Osteocyte (in vitro differentiated cells): Measurements from ENCODE around the gene ZNF423. TPM values are rescaled to one million over a fixed set of nuclear protein-coding genes. Genes with fewer than 3 reads are reported as not detected.

Experiments
- DNase-seq: peaks from one replicate; pipeline ENCODE4 v3.0.0; 2021; ENCODE audit warnings: mixed read lengths; ENCODE audit not compliant: unreplicated experiment; ENCODE audit errors: extremely low spot score
- H3K27ac Mint-ChIP-seq: one replicate; pipeline ENCODE4 v1.8.0; 2021; ENCODE audit warnings: mild to moderate bottlenecking, mixed read lengths; ENCODE audit not compliant: unreplicated experiment
- H3K27me3 Mint-ChIP-seq: one replicate; pipeline ENCODE4 v1.8.0; 2021; ENCODE audit warnings: mixed read lengths; ENCODE audit not compliant: unreplicated experiment
- H3K36me3 Mint-ChIP-seq: one replicate; pipeline ENCODE4 v1.8.0; 2021; ENCODE audit warnings: mixed read lengths; ENCODE audit not compliant: unreplicated experiment
- H3K4me1 Mint-ChIP-seq: one replicate; pipeline ENCODE4 v1.8.0; 2021; ENCODE audit warnings: mixed read lengths; ENCODE audit not compliant: unreplicated experiment
- H3K4me3 Mint-ChIP-seq: one replicate; pipeline ENCODE4 v1.8.0; 2021; ENCODE audit warnings: mild to moderate bottlenecking, moderate library complexity, mixed read lengths; ENCODE audit not compliant: unreplicated experiment
- H3K9me3 Mint-ChIP-seq: one replicate; pipeline ENCODE4 v1.8.0; 2021; ENCODE audit warnings: mixed read lengths; ENCODE audit not compliant: unreplicated experiment
- total RNA-seq: library from RNA; stranded (reverse); gene quantifications from 2 replicates; pipeline ENCODE4 v1.2.1, GENCODE V29; 2021
- TF ChIP-seq, protein P1 (sequence below): fragments of 200-600 bp; sonication (generic); IDR thresholded peaks from 2 replicates; pipeline ENCODE4 v1.5.0; 2021; ENCODE audit warnings: antibody characterized with exemption, mild to moderate bottlenecking, moderate library complexity

The ZNF423 gene
- total RNA-seq, 1 donor from 2014 or later: 25.1 TPM

DNA sequence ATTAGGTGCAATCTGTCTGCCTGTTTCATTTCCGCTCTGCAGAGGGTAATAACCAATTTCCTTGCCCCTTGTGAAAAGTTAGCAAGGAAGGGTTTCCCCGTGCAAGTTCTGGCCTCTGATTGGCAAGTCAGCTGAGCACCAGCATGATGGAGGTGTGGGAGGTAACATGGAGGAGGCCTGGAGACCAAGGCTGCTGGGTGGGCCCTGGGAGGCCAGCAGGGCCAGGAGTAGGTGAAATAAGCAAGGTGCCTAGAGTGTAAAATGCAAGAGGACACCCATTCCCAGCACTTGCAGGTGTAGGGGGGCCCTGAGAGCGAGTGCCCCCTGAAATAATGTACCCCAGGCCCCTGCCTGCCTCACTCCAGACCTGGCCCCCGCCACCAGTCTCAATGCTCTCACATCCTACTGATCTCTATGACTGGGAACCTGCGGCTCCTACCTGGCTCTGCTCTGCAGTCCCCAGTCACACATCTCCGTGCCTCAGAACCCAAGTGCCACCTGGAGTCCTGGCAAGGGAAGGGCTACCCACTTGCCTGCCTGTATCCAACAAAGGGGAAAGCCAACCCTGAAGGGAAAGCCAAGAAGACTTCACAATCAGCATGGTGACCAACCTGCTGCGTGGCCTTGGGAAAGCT is 366.1 kb downstream of the ZNF423 start:
- H3K4me3 Mint-ChIP-seq: no peak overlapping the region
- DNase-seq: no peak
- H3K27ac Mint-ChIP-seq: no peak overlapping the region
- no peaks in the 10 kb centered on the region for H3K9me3 Mint-ChIP-seq
- TF ChIP-seq, protein P1, sequence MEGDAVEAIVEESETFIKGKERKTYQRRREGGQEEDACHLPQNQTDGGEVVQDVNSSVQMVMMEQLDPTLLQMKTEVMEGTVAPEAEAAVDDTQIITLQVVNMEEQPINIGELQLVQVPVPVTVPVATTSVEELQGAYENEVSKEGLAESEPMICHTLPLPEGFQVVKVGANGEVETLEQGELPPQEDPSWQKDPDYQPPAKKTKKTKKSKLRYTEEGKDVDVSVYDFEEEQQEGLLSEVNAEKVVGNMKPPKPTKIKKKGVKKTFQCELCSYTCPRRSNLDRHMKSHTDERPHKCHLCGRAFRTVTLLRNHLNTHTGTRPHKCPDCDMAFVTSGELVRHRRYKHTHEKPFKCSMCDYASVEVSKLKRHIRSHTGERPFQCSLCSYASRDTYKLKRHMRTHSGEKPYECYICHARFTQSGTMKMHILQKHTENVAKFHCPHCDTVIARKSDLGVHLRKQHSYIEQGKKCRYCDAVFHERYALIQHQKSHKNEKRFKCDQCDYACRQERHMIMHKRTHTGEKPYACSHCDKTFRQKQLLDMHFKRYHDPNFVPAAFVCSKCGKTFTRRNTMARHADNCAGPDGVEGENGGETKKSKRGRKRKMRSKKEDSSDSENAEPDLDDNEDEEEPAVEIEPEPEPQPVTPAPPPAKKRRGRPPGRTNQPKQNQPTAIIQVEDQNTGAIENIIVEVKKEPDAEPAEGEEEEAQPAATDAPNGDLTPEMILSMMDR: no peak
- H3K36me3 Mint-ChIP-seq: peaks cover 2% of the 10 kb centered on the region
- peaks cover 12% of the 10 kb centered on the region for H3K4me1 Mint-ChIP-seq
- peaks cover 23% of the 10 kb centered on the region for H3K27me3 Mint-ChIP-seq

DNA sequence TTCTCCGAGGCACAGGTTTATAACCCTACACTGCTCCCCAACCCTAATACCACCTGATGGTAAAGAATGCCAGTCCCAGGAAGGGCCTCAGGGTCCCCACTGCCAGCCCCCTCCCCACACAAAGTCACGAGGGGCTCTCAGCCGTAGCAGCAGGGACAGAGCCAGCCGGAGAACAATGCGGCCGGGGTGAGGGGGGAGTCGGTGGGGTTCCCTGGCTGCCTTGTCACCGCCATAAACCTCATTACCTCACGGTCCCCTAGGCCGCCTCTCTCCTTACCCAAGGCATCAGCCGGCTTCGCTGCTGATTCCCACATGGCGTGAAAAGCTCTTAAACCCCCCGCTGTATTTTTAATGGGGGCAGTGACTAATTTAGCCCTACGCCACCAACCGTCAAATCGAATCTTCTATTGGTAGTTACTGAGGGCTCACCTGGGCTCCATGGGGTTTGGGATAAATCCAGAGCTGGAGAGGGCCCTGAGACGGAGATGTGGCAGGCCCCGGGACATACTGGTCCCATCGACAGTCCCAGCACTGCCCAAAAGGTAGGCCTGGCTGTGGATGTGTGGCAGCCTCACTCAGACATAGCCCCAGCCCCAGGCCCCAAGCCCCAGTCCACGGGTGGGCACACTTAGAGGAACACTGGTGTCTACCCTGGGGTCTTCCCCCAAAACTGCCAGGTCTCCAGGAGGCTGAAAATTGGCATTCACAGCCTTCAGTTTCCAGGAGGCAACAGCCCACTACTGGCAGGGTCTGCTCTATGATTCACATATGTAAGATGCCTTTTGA is 367.0 kb downstream of the ZNF423 start:
- H3K27ac Mint-ChIP-seq: no peak overlapping the region

DNA sequence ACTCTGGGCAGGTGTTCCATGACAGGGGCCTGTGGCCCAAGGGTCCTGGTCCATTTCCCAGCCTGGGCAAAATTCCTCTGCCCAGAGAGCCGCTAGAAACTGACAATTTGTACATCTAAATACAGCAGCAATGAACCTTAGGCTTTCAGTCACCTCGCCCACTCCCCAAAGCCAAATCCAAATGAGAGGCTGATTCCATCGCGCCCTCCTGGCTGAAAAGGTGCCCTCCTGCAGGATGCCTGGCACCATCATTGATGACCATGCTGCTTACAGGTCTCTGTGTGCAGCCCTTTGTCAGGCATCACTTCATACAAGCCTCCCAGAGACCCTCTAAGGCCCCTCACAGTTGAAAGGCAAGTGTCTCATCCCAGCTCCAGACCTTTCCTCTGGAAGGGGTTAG is 367.6 kb downstream of the ZNF423 start:
- no peak for DNase-seq
- Mint-ChIP-seq H3K9me3 (no peaks in the 10 kb centered on the region), H3K36me3 (peaks cover 2% of the 10 kb centered on the region), H3K27me3 (peaks cover 28% of the 10 kb centered on the region), H3K4me1 (peaks cover 12% of the 10 kb centered on the region), H3K27ac (no peak overlapping the region), H3K4me3 (no peak overlapping the region)
- TF ChIP-seq, protein P1: no peak

More for the DNA sequence above, 367.0 kb downstream of the ZNF423 start:
- Mint-ChIP-seq H3K27me3 (peaks cover 25% of the 10 kb centered on the region), H3K4me3 (no peak overlapping the region), H3K4me1 (peaks cover 12% of the 10 kb centered on the region), H3K9me3 (no peaks in the 10 kb centered on the region), H3K36me3 (peaks cover 2% of the 10 kb centered on the region)
- DNase-seq: no peak
- TF ChIP-seq, protein P1: no peak

DNA sequence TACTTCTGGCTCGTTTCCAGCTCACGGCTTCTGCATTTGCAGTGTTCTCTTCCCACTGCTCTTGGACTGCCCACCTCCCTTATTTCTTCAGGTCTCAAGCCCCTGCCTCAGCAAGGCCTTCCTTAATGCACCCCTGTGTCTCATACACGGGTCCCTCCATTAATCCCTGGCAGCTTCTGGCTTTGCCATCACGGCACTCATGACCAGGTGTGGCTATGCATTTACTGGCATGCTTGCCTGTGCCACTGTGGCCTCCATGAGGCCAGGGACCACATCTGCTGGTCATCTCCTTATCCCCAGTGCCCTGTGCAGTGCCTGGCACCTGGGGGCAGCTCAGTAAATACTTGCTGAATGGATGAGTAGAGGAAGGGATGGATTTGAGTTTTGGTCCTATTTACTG is 368.2 kb downstream of the ZNF423 start:
- TF ChIP-seq, protein P1: no peak
- Mint-ChIP-seq H3K4me1 (peaks cover 12% of the 10 kb centered on the region), H3K4me3 (no peak overlapping the region), H3K27me3 (peaks cover 32% of the 10 kb centered on the region), H3K36me3 (peaks cover 2% of the 10 kb centered on the region), H3K27ac (no peak overlapping the region), H3K9me3 (no peaks in the 10 kb centered on the region)
- DNase-seq: no peak

DNA sequence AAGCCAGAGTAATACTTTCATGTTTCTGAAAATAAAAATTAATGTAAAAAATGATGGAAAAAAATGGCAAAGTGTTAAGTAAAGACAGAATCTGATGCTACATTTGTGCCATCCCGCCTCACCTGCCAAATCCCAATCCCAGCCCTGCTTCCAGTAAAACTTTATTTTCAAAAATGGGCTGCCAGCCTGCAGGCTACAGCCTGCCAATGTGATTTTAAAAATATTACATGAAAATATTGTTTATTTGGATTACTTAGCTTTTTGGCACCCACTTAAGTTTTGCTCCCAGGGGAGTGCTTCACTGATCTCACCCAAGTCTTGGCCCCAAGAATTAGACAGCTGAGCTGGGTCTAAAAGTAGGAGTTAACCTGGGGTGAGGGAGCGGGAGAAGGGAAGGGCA is 369.5 kb downstream of the ZNF423 start:
- no peak for DNase-seq
- peaks cover 2% of the 10 kb centered on the region for H3K36me3 Mint-ChIP-seq
- TF ChIP-seq, protein P1: no peak
- no peak overlapping the region for H3K4me3 Mint-ChIP-seq
- peaks cover 4% of the 10 kb centered on the region for H3K4me1 Mint-ChIP-seq
- peaks cover 40% of the 10 kb centered on the region for H3K27me3 Mint-ChIP-seq
- H3K27ac Mint-ChIP-seq: no peak overlapping the region
- H3K9me3 Mint-ChIP-seq: no peaks in the 10 kb centered on the region
